NCI-H1436 (cell line): ENCODE results near the gene PLBD2.

Experiments used
- DNase-seq: peaks from one replicate; lab custom pipeline; 2025; lab: John Stamatoyannopoulos, UW

The PLBD2 gene

DNA sequence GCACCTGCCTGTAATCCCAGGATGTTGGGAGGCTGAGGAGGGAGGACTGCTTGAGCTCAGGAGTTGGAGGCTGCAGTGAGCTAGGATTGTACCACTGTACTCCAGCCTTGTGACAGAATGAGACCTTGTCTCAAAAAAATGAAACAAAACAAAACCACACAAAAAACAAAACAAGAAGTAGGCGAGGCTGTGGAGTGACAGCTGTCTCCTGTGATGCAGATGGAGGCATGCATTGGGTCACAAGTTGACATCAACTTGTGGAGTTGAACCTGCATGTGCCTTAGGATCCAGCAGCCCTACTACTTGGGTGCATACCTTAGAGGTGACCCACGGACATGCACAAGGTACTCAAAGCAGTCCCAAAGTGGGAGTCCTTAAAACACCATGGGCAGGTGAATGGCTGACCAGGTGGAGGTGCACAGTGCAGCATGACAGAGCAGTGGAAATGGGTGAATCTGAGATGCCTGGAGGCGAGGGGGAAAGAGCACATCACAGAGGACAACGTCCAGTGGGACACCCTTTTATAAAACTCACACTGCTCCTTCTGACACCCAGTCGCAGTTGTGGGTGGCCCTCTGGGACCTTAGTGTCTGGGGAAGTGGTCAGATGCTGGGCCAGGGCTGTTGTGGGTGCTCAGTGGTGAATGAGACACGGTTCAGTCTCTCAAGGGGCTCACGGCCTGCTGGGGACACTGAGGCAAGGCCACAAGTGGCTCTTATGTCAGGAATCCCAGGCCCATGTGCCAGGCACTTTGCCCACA, 12.7 kb downstream of the PLBD2 start:
- DNase-seq, result no peak

GRCh38 chr12:113371808-113372207, 13.4 kb downstream of the PLBD2 start:
- no peak for DNase-seq

- no peak for DNase-seq
Observed at GRCh38 chr12:113372371-113372770, 14.0 kb downstream of the PLBD2 start.

DNA sequence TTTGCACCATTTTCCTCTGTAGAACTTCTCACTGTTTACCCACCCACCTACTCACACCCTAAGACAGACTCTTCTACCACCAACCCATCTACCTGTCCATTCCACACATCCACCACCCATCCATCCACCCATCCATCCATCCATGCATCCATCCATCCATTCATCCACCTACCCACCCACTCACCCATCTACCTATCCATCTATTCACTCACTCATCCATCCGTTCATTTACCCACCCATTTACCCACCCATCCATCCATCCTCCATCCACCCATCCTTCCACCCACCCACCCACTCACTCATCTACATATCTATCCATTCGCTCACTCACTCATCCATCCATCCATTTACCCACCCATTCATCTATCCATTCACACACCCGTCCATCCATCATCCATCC, 15.1 kb downstream of the PLBD2 start:
- no peak for DNase-seq

- peak; percentile 0 for DNase-seq
Observed at GRCh38 chr12:113373969-113374368, 15.6 kb downstream of the PLBD2 start.

GRCh38 chr12:113374823-113375428, 16.5 kb downstream of the PLBD2 start:
- DNase-seq, result no peak

DNA sequence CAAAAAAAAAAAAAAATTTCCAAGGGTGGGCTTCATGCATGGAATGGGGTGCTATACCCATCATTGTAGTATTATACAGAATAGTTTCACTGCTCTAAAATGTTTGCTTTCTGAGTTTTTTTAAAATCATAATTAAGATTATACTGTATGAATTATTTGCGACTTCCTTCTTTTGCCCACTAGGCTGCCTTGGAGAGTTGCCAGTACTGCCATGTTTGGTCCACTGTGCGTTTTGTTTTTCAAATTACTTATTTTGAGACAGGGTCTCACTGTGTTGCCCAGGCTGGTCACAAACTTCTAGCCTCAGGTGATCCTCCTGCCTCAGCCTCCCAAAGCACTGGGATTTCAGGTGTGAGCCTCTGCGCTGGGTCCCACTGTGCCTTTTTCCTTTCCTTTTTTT, 19.9 kb downstream of the PLBD2 start:
- DNase-seq, result no peak

DNA sequence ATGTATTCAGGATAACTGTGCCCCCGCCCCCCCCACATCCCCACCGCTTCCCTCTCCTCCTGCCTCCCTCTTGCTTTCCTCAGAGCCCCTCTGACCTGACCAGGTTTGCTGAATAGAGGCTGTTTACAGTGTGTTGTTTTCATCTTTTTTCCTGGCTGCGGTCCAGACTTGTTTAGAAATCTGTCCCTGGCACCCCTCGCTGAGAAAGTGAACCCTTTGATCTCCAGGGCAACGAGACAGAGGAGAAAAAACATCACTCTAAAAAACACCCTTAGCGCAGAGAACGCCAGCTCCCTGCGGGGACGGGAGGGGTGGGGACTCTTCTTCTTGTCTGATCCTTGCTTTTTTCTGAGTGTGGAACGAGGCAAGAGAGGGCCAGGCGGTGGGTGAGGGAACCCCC, 22.8 kb downstream of the PLBD2 start:
- no peak for DNase-seq

GRCh38 chr12:113382206-113382605, 23.8 kb downstream of the PLBD2 start:
- no peak for DNase-seq

GRCh38 chr12:113384778-113385177, 26.4 kb downstream of the PLBD2 start:
- no peak for DNase-seq

DNA sequence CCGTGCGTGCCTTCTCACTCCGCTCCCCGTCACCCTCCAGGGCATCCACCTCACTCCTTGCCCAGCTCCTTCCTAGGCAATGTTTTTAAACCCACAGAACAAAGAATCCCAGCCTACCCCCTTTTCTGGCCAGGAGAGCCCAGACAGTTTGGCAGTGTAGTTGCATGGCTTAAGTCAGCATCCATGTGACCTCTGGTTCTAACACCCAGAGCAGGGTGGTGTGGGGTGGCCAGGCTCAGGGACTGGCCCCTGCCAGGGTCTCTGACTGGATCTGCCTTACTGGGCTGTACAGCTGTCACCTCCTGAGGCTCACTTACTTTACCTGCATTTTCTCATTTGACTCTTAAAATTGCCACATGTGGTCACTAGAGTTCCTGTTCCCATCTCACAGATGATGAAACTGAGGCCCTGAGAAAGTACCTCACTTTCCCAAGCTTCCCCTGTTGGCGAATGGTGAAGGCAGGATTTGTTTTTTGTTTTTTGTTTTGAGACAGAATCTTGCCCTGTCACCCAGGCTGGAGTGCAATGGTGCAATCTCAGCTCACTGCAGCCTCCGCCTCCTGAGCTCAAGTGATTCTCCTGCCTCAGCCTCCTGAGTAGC, 27.0 kb downstream of the PLBD2 start:
- no peak for DNase-seq

DNA sequence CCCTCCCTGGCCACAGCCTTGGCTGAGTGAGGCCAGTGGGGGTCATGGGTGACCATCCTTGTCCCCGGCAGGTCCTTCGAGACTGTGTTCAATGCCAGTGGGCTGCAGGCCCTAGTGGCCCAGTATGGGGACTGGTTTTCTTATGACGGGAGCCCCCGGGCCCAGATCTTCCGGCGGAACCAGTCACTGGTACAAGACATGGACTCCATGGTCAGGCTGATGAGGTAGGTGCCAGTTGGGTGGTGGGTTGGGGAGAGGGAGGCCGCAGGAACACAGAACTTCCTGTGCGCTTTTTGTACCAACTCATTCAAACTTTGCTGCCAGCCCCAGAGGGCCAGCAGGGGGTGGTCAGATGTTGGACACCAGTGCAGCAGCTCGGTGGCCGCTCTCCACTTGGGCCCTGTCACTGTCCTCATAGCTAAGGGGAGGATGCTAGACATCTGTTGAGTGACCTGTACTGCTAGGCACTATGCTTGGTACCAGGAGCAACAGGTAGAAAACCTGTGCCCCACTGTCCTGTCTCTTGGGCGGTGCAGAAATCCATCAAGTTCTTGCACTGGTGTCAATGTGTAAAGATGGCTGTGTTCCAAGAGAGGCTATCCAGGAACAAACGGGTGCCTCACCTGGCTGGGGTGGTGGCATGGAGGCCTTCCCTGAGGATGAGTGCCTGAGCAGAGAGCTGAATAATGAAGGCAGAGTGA, 28.6 kb downstream of the PLBD2 start:
- no peak for DNase-seq

- DNase-seq, result no peak
Observed at GRCh38 chr12:113387631-113388030, 29.2 kb downstream of the PLBD2 start.

DNA sequence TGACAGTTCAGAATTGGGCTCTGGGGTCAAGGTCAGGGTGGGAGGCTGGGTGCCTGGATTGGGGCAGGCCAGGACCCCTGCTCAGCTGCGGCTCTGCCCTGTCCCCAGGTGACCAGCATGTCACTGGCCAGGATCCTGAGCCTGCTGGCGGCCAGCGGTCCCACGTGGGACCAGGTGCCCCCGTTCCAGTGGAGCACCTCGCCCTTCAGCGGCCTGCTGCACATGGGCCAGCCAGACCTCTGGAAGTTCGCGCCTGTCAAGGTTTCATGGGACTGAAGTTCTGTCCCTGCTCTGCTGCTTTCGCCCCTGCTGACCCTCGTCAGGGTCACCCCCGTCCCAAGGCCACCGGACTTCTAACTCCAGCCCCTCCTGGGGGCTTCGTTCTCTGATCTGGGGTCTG, 30.0 kb downstream of the PLBD2 start:
- no peak for DNase-seq

- no peak for DNase-seq
Observed at GRCh38 chr12:113390064-113391043, 32.0 kb downstream of the PLBD2 start.

GRCh38 chr12:113391145-113391544, 32.8 kb downstream of the PLBD2 start:
- no peak for DNase-seq

DNA sequence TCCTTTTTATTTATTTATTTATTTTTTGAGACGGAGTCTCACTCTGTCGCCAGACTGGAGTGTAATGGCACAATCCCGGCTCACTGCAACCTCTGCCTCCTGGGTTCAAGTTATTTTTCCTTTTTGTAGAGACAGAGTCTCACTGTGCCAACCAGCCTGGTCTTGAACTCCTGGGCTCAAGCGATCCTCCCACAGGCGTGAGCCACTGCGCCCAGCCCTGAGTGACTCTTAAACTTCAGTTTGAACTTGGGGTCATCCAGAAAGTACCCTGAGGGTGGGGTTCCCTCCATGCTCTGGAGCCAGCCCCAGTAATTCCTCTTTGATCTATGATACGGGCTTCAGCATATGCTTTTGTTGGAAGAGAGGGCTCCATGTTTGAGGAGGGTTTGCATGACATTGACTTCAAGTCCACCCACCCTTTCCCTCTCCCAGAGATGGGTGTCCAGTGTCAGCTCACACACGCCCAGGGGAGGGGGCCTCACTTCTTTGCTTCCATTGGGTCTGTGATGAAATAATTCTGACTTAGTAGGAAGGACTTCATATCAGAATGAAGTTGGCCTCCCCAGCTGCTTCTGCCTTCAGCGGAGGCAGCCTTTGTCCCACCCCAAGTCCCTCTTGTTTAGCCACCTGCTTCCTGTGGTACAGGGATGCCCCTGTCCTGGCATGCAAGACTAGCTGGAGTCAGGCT, 33.4 kb downstream of the PLBD2 start:
- DNase-seq, result no peak

DNA sequence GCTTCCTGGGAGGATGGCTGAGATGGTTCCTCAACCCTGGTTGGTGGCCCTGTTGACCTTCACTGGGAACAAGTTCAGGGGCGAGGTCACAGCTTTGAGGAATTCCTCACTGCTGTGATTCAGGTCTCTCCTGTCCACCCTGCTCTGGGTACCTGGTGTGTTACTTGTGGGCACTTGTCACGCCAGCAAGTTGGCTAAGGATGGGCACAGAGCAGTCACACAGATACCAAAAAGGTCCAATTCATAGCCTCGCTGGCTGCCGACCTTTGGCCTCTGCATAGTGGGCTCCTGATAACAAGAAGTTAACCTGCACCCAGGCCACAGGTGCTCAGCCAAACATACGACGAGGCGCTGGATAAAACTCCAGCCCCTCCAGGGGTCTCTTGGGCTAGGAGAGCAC, 34.1 kb downstream of the PLBD2 start:
- DNase-seq, result no peak

- no peak for DNase-seq
Observed at GRCh38 chr12:113392988-113393579, 34.7 kb downstream of the PLBD2 start.

DNA sequence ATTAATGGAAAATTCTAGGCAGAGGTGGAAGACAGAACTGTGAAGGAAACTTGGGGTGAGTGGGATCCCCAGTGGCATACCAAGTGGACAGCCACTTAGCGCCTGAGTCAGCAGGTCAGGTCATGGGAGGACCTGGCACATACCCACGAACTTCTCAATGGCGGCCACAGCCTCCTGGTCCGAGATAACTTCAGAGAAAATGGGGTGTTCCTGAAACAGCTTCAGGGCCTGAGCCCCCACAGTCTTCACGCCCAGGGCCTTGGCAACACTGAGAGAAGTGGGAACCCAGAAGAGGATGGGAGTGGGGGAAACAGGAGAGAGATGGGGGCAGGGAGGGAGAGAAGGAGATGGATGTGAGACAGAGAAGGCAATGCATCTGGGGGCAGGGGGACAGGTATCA, 35.4 kb downstream of the PLBD2 start:
- DNase-seq, result no peak

DNA sequence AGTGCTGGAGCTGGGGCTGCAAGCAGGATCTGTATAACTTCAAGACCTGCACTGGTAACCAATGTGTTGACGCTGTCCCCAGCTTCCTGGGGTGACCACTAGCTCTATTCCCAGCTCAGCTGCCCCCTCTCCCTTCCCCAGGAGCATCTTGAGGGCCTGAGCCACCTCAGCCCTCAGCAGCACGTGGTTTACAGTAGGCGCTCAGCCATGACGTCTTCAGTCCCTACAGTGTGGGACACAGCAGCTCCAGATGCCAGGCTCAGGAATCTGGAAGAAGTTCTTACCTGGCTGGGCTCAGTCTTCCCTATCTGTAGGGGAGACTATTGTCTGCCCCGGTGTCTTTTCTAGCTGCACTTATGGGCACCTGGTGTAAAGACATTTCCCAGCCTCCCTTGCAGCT, 36.7 kb downstream of the PLBD2 start:
- no peak for DNase-seq
